Right renal cortex interstitium (tissue), 3 donors: ENCODE measurements around the gene PPP6C. TPM values are rescaled to one million over a fixed set of nuclear protein-coding genes. Genes with fewer than 3 reads are reported as not detected.
"Not testable (repeated sequence)": the region's sequence is repeated elsewhere in the genome, so short reads cannot be mapped to it uniquely, and the experiment has no call there.

Experiments
- DNase-seq, 3 donors: peaks; one replicate each; pipeline ENCODE4 v3.0.0-alpha.2; 2013; ENCODE audit warnings: low read depth in 3 of 3, low spot score in 2 of 3
- polyA plus RNA-seq, 3 donors: library from polyadenylated mRNA; unstranded; fragments of 120-200 nt; gene quantifications; one replicate each; pipeline ENCODE4 v1.2.1, GENCODE V29; 2013; ENCODE audit not compliant: insufficient read length in 3 of 3

PPP6C gene
- polyA plus RNA-seq, 3 donors, result 62.5 to 66.8 (median 65.4) TPM

GRCh38 chr9:125183561-125183960 lies 6.0 kb downstream of the PPP6C start:
- DNase-seq, result no peak

GRCh38 chr9:125183054-125183453 lies 6.5 kb downstream of the PPP6C start:
- no peak for DNase-seq

GRCh38 chr9:125181756-125182155 lies 7.8 kb downstream of the PPP6C start:
- DNase-seq, result not testable (repeated sequence)

- no peak for DNase-seq
Observed at GRCh38 chr9:125180876-125181275, 8.7 kb downstream of the PPP6C start.

- not testable (repeated sequence) for DNase-seq
Observed at GRCh38 chr9:125179776-125180175, 9.8 kb downstream of the PPP6C start.

GRCh38 chr9:125177888-125178287 lies 11.7 kb downstream of the PPP6C start:
- DNase-seq, result no peak

GRCh38 chr9:125176636-125177035 lies 13.0 kb downstream of the PPP6C start:
- DNase-seq, result no peak

GRCh38 chr9:125172031-125172755 lies 17.4 kb downstream of the PPP6C start:
- DNase-seq, result no peak

GRCh38 chr9:125169895-125170294 lies 19.7 kb downstream of the PPP6C start:
- no peak for DNase-seq

GRCh38 chr9:125166762-125167161 lies 22.8 kb downstream of the PPP6C start:
- no peak for DNase-seq

- DNase-seq, result not testable (repeated sequence)
Observed at GRCh38 chr9:125162891-125163290, 26.7 kb downstream of the PPP6C start.

- DNase-seq, result no peak
Observed at GRCh38 chr9:125161284-125161918, 28.2 kb downstream of the PPP6C start.

- no peak for DNase-seq
Observed at GRCh38 chr9:125160750-125161149, 28.9 kb downstream of the PPP6C start.

GRCh38 chr9:125156551-125156950 lies 33.1 kb downstream of the PPP6C start:
- DNase-seq, result no peak

- DNase-seq, result no peak
Observed at GRCh38 chr9:125153712-125154367, 35.8 kb downstream of the PPP6C start.

- DNase-seq, result no peak
Observed at GRCh38 chr9:125151730-125152129, 37.9 kb downstream of the PPP6C start.

GRCh38 chr9:125150349-125151245 lies 39.0 kb downstream of the PPP6C start:
- DNase-seq, result no peak

- DNase-seq, result no peak
Observed at GRCh38 chr9:125147401-125147951, 42.1 kb downstream of the PPP6C start.

- no peak for DNase-seq
Observed at GRCh38 chr9:125146247-125146646, 43.4 kb downstream of the PPP6C start.

- DNase-seq, result no peak
Observed at GRCh38 chr9:125145425-125145824, 44.2 kb downstream of the PPP6C start.
